CD4-positive, alpha-beta T cell treated with Interleukin-2 at 100 ng/mL for 4 hours (primary cell): ENCODE results near the gene TPSG1.
"Not testable (repeated sequence)": the region's sequence is repeated elsewhere in the genome, so short reads cannot be mapped to it uniquely, and the experiment has no call there.

ENCODE experiments used
- DNase-seq: peaks from one replicate; pipeline ENCODE4 v3.0.0-alpha.2; 2020; ENCODE audit warnings: low spot score

TPSG1 gene

DNA sequence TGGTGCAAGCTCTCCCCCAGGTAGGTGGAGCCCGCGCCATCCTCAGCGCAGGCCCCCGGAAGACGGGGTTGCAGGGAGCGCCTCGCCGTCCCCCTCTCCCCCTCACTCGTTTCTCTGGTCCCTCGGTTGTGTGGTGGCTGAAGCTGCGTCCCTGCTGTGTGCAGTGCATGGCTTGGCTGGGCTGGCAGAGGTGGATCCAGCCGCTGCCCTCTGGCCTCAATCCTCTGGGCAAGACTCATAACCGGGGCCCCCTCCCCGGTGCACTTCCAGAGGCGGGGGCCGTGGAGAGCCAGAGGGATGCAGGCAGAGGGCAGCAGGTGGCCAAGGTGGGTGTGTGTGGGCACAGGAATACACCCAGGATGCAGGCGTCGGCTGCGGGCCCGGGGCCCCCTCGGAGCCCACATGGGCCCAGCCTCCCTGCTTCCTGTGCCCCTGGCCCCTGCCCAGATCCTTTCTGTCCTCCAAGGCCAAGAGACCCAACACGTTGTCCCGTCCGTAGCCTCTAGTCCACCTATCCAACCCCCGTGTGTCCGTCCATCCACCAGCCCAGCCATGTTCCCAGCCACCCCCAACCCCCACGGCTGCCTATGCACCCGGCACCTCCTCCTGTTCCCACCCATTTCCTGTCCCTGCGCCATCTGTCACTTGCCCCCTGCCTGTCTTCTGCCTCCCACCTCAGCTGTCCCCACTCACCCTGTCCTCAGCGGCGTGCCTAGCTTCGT, 9.3 kb downstream of the TPSG1 start:
- no peak for DNase-seq

DNA sequence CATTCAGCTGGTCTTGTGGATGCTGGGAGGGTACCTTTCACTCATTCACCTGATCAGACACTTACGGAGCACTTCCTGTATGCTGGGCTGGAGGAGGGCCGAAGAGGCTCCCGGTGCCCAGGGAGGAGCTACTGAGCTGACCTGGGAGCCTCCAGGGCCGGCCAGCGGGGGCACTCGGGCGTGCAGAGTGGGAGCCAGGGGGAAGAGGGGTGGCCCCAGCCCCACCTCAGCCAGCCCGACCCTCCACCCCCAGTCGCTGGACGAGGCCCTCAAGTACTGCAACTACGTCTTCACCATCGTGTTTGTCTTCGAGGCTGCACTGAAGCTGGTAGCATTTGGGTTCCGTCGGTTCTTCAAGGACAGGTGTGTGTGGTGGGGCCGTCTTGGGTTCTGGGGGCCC, 10.3 kb downstream of the TPSG1 start:
- no peak for DNase-seq

DNA sequence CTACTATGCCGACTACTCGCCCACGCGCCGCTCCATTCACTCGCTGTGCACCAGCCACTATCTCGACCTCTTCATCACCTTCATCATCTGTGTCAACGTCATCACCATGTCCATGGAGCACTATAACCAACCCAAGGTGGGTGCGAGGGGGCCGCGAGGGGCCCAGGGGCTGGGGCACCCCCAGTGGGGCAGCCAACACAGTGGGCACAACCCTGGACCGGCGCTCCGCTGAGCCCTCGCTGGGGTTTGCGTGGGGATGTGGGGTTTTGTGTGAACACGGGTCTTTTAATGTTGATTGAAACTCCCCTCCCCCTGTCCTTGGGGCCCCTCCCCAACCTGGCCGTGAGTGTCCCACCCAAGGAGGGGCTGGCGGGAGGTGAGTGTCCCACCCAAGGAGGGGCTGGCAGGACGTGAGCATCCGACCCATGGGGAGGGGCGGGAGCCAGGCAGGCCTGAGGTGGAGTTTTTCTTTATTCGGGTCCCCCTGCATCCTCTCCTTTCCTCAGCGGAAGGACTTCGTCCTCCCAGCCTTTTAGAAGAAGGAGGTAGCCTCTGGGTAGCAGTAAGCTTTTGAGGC, 11.2 kb downstream of the TPSG1 start:
- DNase-seq, result no peak

DNA sequence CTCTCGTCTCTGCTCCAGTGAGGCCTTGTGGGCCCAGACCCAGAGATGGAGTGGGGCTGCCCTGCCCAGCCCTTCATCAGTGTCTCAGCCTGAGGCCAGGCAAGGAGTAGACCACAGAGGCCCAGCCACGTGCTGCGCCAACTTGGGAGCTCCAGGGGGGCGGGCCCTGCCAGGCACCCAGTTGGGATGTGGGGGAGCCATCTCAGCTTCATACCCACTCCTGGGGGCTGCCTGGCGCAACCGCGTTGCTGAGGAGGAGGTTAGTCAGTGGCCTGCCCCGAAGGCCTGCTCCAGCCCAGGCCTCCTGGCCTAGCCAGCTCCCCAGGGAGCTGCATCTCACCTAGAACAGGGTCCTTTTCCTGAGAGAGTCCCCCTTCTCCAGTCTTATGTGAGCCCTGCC, 11.8 kb downstream of the TPSG1 start:
- DNase-seq, result no peak

DNA sequence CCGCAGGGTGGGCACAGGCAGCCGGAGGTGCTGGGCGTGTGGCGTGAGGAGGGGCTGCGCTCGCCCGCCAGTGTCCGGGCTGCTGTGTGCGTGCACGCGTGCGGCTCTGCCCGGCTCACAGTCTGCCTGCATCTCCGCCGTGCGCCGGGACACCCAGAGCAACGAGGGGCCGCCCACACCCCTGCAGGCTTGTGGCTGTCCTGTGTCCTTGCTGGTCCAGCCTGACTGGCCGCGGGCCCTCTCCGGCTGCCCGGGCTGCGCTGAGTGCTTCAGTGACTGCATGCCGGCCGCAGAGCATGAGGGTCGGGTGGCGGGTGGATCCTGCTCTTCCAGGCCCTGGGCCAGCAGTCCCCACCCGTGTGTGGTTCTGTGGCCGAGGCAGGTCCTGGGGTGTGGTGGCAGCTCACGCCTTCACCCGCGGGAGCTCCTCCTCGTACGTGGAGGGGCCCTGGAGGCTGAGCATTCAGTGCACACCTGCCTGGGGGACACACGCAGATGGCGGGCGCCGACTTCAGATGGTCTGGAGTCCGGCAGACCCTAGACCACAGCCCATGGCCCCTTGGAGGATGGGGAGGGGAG, 12.4 kb downstream of the TPSG1 start:
- DNase-seq, result no peak

DNA sequence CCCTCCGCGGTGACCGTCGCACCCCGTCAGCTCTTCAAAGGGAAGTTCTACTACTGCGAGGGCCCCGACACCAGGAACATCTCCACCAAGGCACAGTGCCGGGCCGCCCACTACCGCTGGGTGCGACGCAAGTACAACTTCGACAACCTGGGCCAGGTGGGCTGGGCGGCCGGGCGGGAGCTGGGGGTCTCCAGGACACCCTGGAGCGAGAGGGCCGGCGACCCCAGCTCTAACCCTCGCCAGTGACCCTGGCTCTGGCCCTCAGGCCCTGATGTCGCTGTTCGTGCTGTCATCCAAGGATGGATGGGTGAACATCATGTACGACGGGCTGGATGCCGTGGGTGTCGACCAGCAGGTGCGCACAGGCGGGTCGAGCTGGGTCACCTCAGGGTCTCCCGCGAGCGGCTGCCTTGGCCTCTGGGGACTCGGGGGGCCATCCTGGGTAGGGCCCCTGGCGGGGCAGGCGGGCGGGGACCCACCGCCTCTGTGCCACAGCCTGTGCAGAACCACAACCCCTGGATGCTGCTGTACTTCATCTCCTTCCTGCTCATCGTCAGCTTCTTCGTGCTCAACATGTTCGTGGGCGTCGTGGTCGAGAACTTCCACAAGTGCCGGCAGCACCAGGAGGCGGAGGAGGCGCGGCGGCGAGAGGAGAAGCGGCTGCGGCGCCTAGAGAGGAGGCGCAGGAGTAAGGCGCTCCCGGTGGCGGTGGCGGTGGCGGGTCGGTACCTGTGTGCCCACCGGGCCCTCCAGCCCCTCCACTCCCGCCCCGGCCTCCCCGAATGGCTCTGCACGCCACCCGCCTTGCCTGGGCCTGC, 13.4 kb downstream of the TPSG1 start:
- DNase-seq, result no peak

DNA sequence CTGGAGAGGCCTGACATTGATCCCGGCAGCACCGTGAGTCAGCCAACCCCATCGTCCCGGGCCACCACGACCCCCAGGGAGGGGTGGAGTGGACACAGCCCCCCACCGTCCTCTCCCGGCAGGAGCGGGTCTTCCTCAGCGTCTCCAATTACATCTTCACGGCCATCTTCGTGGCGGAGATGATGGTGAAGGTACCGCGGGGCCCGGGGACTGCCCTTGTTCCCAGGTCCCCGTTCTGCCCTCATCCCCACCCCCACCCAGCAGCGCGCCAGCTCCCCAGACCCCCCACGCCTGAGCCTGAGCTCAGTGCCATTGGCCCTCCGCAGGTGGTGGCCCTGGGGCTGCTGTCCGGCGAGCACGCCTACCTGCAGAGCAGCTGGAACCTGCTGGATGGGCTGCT, 14.6 kb downstream of the TPSG1 start:
- DNase-seq, result no peak

DNA sequence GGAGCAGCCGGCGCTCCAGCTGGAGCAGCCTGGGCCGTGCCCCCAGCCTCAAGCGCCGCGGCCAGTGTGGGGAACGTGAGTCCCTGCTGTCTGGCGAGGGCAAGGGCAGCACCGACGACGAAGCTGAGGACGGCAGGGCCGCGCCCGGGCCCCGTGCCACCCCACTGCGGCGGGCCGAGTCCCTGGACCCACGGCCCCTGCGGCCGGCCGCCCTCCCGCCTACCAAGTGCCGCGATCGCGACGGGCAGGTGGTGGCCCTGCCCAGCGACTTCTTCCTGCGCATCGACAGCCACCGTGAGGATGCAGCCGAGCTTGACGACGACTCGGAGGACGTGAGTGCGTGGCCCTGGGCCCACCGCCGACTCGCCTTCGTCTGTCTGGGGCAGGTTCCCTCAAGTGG, 16.0 kb downstream of the TPSG1 start:
- DNase-seq, result no peak

DNA sequence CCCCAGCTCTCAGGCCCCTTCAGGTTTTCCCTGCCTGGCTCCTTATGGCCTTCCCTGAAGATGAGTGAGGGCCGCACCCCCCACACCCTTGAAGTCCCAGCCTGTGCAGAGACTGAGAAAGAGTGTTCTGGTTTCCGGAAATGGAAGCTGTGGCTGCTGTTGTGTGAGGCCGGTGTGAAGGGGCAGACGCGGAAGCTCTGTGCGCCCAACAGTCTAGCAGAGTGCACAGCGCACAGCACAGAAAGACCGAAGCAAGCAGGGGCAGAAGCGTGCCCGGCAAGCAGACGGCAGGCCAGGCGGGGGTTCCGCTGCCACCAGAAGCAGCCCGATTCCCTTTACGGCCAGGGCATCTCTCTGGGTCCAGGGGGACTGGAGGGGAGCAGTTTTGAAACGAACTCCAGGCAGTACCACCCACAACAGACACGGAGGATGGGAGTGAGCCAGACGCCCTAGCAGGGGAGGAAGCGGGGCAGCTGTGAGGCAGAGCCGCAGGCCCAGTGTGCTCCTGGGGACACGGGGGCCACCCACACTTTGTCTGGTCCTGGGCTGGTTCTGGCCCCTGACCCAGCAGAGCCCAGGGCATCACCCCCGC, 16.7 kb downstream of the TPSG1 start:
- DNase-seq, result peak; percentile 1

DNA sequence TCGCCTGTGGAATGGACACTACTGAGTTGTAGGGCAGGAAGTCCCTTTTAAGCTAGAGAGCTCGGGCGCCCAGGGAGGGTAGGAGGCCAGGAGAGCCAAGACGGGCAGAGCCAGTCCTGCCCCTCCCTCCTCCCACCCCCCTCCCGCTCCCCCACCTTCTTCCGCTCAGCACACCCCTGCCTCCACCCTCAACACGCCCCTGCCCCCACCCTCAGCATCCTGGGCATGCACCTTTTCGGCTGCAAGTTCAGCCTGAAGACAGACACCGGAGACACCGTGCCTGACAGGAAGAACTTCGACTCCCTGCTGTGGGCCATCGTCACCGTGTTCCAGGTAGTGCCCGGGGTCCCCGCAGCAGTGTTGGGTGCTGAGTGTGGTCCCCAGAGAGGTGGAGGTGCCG, 18.3 kb downstream of the TPSG1 start:
- peak; percentile 4 for DNase-seq

DNA sequence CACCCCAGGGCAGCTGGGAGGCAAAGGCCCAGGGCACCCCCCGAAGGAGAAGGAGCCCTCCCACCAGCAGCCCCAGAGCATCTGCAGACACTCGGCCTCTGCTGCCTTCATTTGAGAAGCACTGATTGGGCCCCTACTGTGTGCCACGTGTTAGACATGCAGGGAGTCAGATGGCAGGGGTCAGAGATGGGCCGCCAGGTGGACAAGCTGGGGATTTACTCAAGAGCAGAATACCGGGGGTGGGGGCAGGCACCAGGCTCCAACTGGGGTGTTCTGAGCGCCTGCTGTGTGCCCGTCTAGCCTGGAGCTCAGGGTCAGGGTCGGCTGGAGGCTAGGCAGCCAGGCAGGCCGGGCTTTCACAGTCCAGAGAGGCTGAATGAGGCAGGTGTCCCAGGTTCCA, 18.7 kb downstream of the TPSG1 start:
- DNase-seq, result no peak

DNA sequence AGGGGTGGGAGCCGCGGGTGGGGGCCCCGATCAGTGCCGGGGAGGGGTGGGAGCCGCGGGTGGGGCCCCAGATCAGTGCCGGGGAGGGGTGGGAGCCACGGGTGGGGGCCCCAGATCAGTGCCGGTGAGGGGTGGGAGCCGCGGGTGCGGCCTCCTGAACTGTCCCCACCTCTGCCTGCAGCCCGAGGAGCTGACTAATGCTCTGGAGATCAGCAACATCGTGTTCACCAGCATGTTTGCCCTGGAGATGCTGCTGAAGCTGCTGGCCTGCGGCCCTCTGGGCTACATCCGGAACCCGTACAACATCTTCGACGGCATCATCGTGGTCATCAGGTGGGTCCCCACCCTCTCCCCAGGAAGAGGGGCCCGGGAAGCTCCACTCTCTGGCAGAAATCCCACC, 20.1 kb downstream of the TPSG1 start:
- no peak for DNase-seq

DNA sequence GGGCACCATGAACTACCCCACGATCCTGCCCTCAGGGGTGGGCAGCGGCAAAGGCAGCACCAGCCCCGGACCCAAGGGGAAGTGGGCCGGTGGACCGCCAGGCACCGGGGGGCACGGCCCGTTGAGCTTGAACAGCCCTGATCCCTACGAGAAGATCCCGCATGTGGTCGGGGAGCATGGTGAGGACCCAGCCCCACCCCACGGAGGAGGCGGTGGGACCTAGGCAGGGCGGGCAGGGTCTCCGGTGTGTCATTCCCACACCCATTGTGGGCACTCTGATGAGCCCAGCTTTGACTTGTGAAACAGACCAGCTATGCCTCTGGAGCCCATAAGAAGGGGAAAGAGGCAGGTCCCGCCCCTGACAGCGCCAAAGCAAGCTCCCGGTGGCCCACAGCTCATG, 22.8 kb downstream of the TPSG1 start:
- no peak for DNase-seq

DNA sequence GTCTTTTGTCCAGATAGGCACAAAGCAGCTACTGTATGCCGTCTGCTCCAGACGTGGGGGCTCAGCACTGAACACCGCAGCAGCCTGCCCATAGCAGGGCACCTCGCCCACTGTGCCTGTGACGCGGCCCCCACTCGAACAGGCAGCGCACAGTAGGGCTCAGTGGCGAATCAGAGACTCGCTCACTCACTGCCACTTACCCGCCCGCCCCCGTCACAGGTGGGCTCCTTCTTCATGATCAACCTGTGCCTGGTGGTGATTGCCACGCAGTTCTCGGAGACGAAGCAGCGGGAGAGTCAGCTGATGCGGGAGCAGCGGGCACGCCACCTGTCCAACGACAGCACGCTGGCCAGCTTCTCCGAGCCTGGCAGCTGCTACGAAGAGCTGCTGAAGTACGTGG, 23.6 kb downstream of the TPSG1 start:
- DNase-seq, result no peak

DNA sequence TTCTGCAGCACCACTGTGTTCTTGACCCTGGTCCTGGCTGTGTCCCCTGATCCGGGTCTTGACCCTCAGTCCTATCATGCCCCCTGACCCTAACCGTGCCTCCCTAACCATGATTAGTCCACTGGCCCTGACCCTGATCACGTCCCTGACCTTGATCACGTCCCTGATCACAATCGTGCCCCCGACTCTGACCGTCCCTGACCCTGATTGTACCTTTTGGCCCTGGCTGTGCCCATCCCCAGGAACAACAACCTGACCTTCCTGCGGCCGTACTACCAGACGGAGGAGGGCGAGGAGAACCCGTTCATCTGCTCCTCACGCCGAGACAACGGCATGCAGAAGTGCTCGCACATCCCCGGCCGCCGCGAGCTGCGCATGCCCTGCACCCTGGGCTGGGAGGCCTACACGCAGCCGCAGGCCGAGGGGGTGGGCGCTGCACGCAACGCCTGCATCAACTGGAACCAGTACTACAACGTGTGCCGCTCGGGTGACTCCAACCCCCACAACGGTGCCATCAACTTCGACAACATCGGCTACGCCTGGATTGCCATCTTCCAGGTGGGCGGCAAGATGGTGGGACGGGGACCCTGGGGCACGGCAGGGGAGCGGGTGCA, 24.9 kb downstream of the TPSG1 start:
- no peak for DNase-seq

DNA sequence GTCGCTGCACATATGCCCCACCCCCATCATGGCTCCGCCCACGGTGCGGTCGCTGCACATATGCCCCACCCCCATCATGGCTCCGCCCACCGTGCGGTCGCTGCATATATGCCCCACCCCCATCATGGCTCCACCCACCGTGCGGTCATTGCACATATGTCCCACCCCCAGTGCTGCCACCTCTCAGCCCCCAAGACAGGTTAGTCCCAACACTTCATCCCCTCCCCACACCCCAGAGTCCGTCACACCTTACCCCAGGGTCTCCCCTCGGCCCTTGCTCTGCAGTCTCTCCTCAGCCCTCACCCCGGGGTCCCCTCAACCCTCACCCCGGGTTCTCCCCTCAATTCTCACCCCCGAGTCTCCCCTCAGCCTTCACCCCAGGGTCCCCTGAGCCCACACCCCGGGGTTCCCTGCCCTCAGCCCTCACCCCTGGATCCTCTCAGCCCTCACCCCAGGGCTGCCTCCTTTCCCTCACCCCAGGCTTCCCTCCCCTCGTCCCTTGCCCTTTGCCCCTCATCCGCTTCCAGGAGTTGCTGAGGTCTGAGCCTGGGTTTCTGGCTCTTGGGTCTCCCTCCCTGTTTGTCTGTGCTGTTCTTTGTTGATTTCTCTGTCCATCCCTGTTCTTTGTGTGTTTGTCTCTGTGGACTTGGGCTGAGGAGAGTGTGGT, 25.6 kb downstream of the TPSG1 start:
- DNase-seq, result no peak

DNA sequence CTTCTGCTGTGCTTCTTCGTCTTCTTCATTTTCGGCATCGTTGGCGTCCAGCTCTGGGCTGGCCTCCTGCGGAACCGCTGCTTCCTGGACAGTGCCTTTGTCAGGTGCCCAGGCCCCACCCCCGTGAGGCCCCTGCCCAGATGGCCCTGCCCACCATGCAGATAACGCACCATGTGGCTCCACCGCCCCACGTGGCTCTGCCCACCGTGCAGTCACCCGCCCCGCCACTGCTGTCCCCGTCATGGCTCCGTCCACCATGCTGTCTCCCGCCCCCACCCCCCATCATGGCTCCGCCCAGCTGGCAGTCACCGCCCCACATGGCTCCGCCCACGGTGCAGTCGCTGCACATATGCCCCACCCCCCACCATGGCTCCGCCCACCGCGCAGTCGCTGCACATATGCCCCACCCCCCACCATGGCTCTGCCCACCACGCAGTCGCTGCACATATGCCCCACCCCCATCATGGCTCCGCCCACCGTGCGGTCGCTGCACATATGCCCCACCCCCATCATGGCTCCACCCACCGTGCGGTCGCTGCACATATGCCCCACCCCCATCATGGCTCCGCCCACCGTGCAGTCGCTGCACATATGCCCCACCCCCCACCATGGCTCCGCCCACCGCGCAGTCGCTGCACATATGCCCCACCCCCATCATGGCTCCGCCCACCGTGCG, 26.3 kb downstream of the TPSG1 start:
- not testable (repeated sequence) for DNase-seq

DNA sequence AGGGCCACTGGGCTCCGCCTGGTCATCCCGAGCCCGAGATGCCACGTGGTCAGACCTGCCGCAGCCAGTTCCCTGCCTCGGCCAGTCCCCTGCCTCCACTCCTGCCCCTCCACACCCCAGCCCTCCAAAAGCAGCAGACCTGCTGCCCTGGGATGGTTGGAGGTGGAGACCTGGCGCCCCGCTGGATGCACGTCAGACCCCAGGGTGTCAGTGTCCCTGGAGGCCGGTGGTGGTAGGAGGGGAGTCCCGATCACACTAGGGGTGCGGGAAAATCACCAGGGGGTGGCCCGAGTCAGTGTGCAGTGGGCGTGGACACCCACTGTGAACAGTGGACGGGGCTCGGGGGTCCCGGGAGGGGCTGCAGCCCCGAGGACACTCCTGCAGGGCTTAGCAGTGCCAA, 26.9 kb downstream of the TPSG1 start:
- no peak for DNase-seq

DNA sequence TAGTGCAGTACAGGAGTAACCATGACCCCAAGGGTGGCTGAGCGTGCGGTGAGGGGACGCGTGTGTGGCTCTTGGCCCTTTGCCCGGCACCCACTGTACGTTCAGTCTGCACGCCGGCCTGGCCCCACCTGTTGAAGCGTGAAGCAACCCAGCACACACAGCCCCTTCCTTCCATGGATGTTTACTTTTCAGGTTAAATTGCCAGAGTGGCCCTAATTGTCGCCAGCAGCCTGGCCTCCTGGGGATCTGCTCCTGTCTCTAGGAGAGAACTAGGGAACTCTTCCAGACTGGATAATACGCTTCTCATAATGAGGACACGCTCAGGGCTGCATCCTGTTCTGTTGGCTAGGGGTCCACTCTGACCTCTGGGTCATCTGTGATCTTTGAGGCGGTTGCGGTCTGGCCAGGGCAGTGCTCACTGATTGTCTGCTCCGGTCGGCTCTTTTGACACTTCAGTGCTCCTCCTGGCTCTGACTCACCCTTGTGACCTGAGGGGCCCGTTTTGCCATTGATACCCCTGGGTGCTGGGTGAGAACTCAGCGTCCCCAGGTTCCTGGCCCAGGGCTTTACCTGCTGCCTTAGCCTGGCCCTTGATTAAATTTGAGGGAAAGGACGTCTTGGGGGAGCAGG, 27.7 kb downstream of the TPSG1 start:
- no peak for DNase-seq

DNA sequence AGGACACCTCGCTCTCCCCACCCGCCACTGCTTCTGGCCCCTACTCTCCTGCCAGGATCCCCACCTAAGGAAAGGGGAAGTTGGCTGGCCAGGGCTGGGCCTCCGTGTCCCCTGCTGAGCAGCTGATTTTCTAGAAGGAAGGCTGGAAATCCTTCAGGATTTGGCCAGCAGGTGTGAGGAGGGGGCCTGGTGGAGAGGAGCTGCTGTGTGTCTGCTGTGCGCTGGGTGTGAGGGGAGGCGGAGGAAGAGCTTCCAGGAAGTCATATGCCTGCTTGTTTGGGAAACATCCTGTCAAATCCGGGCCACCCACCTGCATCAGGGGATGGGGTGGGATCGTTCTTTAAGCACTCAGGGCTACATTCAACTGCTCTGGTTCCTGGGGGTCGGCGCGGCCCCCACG, 28.6 kb downstream of the TPSG1 start:
- DNase-seq, result no peak

DNA sequence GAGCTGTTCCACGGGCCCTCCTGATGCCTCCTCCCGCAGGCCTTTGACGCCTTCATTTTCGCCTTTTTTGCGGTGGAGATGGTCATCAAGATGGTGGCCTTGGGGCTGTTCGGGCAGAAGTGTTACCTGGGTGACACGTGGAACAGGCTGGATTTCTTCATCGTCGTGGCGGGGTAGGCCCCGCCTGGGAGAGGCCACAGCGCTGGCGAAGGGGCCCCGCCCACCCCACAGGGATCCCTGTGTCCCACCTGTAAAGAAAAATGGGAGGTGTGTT, 29.7 kb downstream of the TPSG1 start:
- DNase-seq, result no peak
